ENCODE results near the gene PTPRZ1. TPM values are rescaled to one million over a fixed set of nuclear protein-coding genes. Genes with fewer than 3 reads are reported as not detected.

PTPRZ1 gene
- total RNA-seq, 1 experiment from 2014 or later: not detected

- H3K27ac ChIP-seq (ENCODE audit: low read length): no peak overlapping the region
- H4K20me1 ChIP-seq (ENCODE audit: low read length): no peaks in the 10 kb centered on the region
- no peaks in the 10 kb centered on the region for H3K36me3 ChIP-seq (ENCODE audit: low read depth, low read length)
- no peak overlapping the region for H2AFZ ChIP-seq (ENCODE audit: low read length)
- H3K9me2 ChIP-seq (replicated peaks; ENCODE audit: low read length): no peaks in the 10 kb centered on the region
- no peak for TF ChIP-seq EZH2 (IDR thresholded peaks at IDR 0.05; ENCODE audit: low read length, unreplicated experiment)
- no peak for TF ChIP-seq CTCF (conservative IDR thresholded peaks at IDR 0.05; ENCODE audit: low read depth, low read length)
- no peaks in the 10 kb centered on the region for H3K79me2 ChIP-seq (ENCODE audit: low read length)
- ATAC-seq: no peak
- no peak overlapping the region for H3K9ac ChIP-seq (ENCODE audit: low read length)
- no TSS peak for BruUV-seq (replicated peaks)
- H3F3A ChIP-seq (ENCODE audit: low read length, unreplicated experiment): no peaks in the 10 kb centered on the region
- H3K9me3 ChIP-seq (ENCODE audit: low read length): no peaks in the 10 kb centered on the region
- no peak overlapping the region for H3K4me2 ChIP-seq (ENCODE audit: low read length)
- H3K4me3 ChIP-seq (ENCODE audit: low read length): no peak overlapping the region
- DNase-seq: no peak
- ChIA-PET POLR2A (ENCODE audit: unreplicated experiment) (no interaction called here), CTCF (no interaction called here)
- no peaks in the 10 kb centered on the region for H3K4me1 ChIP-seq (ENCODE audit: insufficient read depth, low read length)
- H3K27me3 ChIP-seq (ENCODE audit: low read length): no peaks in the 10 kb centered on the region
- intact Hi-C loops (cut with micrococcal nuclease): no loop called here
Measured at GRCh38 chr7:122033641-122034040, 160.7 kb downstream of the PTPRZ1 start.

- BruUV-seq (replicated peaks): no TSS peak
- H3K9me3 ChIP-seq (ENCODE audit: low read length): no peaks in the 10 kb centered on the region
- no peaks in the 10 kb centered on the region for H3F3A ChIP-seq (ENCODE audit: low read length, unreplicated experiment)
- H3K4me1 ChIP-seq (ENCODE audit: insufficient read depth, low read length): no peaks in the 10 kb centered on the region
- H3K79me2 ChIP-seq (ENCODE audit: low read length): no peaks in the 10 kb centered on the region
- ATAC-seq (no peak), DNase-seq (no peak)
- H3K9me2 ChIP-seq (replicated peaks; ENCODE audit: low read length): no peaks in the 10 kb centered on the region
- CTCF ChIA-PET: no interaction called here
- H3K4me2 ChIP-seq (ENCODE audit: low read length): no peak overlapping the region
- H3K27ac ChIP-seq (ENCODE audit: low read length): no peak overlapping the region
- no peaks in the 10 kb centered on the region for H4K20me1 ChIP-seq (ENCODE audit: low read length)
- H2AFZ ChIP-seq (ENCODE audit: low read length): no peak overlapping the region
- no peaks in the 10 kb centered on the region for H3K36me3 ChIP-seq (ENCODE audit: low read depth, low read length)
- H3K27me3 ChIP-seq (ENCODE audit: low read length): no peaks in the 10 kb centered on the region
- H3K4me3 ChIP-seq (ENCODE audit: low read length): no peak overlapping the region
- TF ChIP-seq EZH2phosphoT487 (IDR thresholded peaks at IDR 0.05; ENCODE audit: borderline replicate concordance, low read length): no peak
- no peak for TF ChIP-seq EZH2 (IDR thresholded peaks at IDR 0.05; ENCODE audit: low read length, unreplicated experiment)
- no peak for TF ChIP-seq CTCF (conservative IDR thresholded peaks at IDR 0.05; ENCODE audit: low read depth, low read length)
- POLR2A ChIA-PET (ENCODE audit: unreplicated experiment): no interaction called here
- intact Hi-C loops (cut with micrococcal nuclease): no loop called here
- no peak overlapping the region for H3K9ac ChIP-seq (ENCODE audit: low read length)
Measured at GRCh38 chr7:122035876-122036275, 162.9 kb downstream of the PTPRZ1 start.

GRCh38 chr7:122038134-122038533 lies 165.2 kb downstream of the PTPRZ1 start:
- ChIA-PET CTCF (interaction anchor here (0.6 kb wide), 2 partner anchors 16 to 116 kb away, joined by 3 to 5 read pairs; no protein-coding TSS in a partner anchor), POLR2A (ENCODE audit: unreplicated experiment) (interaction anchor here (0.6 kb wide), 1 partner anchor 24 kb away, joined by 3 read pairs; no protein-coding TSS in a partner anchor)
- Histone ChIP-seq H3K4me3 (ENCODE audit: low read length) (no peak overlapping the region), H3K9me2 (replicated peaks; ENCODE audit: low read length) (no peaks in the 10 kb centered on the region), H3K27ac (ENCODE audit: low read length) (no peak overlapping the region), H3K4me2 (ENCODE audit: low read length) (no peak overlapping the region), H3F3A (ENCODE audit: low read length, unreplicated experiment) (no peaks in the 10 kb centered on the region), H4K20me1 (ENCODE audit: low read length) (no peaks in the 10 kb centered on the region), H2AFZ (ENCODE audit: low read length) (no peak overlapping the region), H3K9me3 (ENCODE audit: low read length) (no peaks in the 10 kb centered on the region), H3K27me3 (ENCODE audit: low read length) (no peaks in the 10 kb centered on the region), H3K79me2 (ENCODE audit: low read length) (no peaks in the 10 kb centered on the region), H3K9ac (ENCODE audit: low read length) (no peak overlapping the region), H3K36me3 (ENCODE audit: low read depth, low read length) (no peaks in the 10 kb centered on the region), H3K4me1 (ENCODE audit: insufficient read depth, low read length) (no peaks in the 10 kb centered on the region)
- no peak for ATAC-seq
- intact Hi-C loops (cut with micrococcal nuclease): no loop called here
- DNase-seq: no peak
- BruUV-seq (replicated peaks): no TSS peak
- TF ChIP-seq EZH2phosphoT487 (IDR thresholded peaks at IDR 0.05; ENCODE audit: borderline replicate concordance, low read length) (no peak), CTCF (conservative IDR thresholded peaks at IDR 0.05; ENCODE audit: low read depth, low read length) (no peak)
